Heart right ventricle (tissue), 16 donors: ENCODE measurements around the gene NLRC5. TPM values are rescaled to one million over a fixed set of nuclear protein-coding genes. Genes with fewer than 3 reads are reported as not detected.

ENCODE experiments used
- ATAC-seq, 8 donors: fragments of 200-7000 bp; cut with Tn5 transposase; one replicate each; pipeline ENCODE4 v1.9.1; 2020; ENCODE audit warnings: mild to moderate bottlenecking in 8 of 8, moderate library complexity in 8 of 8, moderate number of reproducible peaks in 1 of 8
- DNase-seq, 2 donors: peaks; one replicate each; pipeline ENCODE4 v3.0.0-alpha.2; 2020
- H3K27ac ChIP-seq, 10 donors: fragments of 200-600 bp; sonication (generic) in 2 of 10; one replicate each; pipeline versions ENCODE4 v1.5.0 to v1.8.0; 2020 to 2022; ENCODE audit warnings: mild to moderate bottlenecking in 3 of 10
- H3K27me3 ChIP-seq, 7 donors: fragments of 200-600 bp; one replicate each; pipeline ENCODE4 v1.8.0; 2021 to 2022; ENCODE audit warnings: mild to moderate bottlenecking in 2 of 7
- H3K36me3 ChIP-seq, 9 donors: fragments of 200-600 bp; sonication (generic) in 1 of 9; one replicate each; pipeline versions ENCODE4 v1.5.0 to v1.8.0; 2020 to 2022; ENCODE audit warnings: mild to moderate bottlenecking in 2 of 9
- H3K4me1 ChIP-seq, 9 donors: fragments of 200-600 bp; sonication (generic) in 1 of 9; one replicate each; pipeline versions ENCODE4 v1.5.0 to v1.8.0; 2020 to 2022; ENCODE audit warnings: mild to moderate bottlenecking in 4 of 9
- H3K4me3 ChIP-seq, 10 donors: fragments of 200-600 bp; sonication (generic) in 2 of 10; one replicate each; pipeline versions ENCODE4 v1.5.0 to v1.8.0; 2020 to 2022; ENCODE audit warnings: mild to moderate bottlenecking in 7 of 10, moderate library complexity in 2 of 10
- H3K9me3 ChIP-seq, 11 donors: fragments of 200-600 bp in 10 of 11; sonication (generic) in 2 of 11; one replicate each; pipeline versions ENCODE4 v1.5.0 to v1.8.0; 2013 to 2022; ENCODE audit warnings: mild to moderate bottlenecking in 2 of 11, control low read depth in 1 of 11, moderate library complexity in 1 of 11
- WGBS, 2 donors: extraction: QIAGEN DNeasy Blood & Tissue Kit; methylation state at CpG; one replicate each; pipeline ENCODE4 v1.1.7; 2013; ENCODE audit warnings: inconsistent platforms in 1 of 2; 5-methylcytosine and 5-hydroxymethylcytosine counted together
- intact Hi-C, 10 donors: fragments of 100-400 bp; cut with DNase I; formaldehyde crosslinking; loops; one replicate each; pipeline versions ENCODE4 v1.11.1 to v1.14.2; 2022
- polyA plus RNA-seq, 2 donors: library from polyadenylated mRNA; stranded (reverse); fragments of 200-250 nt; gene quantifications; one replicate each; pipeline ENCODE4 v1.2.3, GENCODE V29; 2013
- total RNA-seq, 10 donors: library from RNA; stranded (reverse); fragmentation: NEBNext Ultra II Directional in 3 of 10; extraction: Animal tissue kit (Norgen Biotek cat#: 25700) in 3 of 10; gene quantifications; one replicate each; pipeline versions ENCODE4 v1.2.1 to v1.2.4, GENCODE V29; 2021 to 2023
- TF ChIP-seq, protein P1 (sequence below), 9 donors: fragments of 200-600 bp; sonication (generic) in 2 of 9; IDR thresholded peaks; one replicate each; pipeline versions ENCODE4 v1.5.0 to v1.8.0; 2021 to 2022; ENCODE audit warnings: antibody characterized with exemption in 9 of 9, mild to moderate bottlenecking in 5 of 9, moderate library complexity in 1 of 9
- donor health status: Arrhythmogenic right ventricular cardiomyopathy.
- donor health status: ischemic (EF 13 %, LVEDD 7.1; RV severe dilation, severe dysfunction).
- donor health status: healthy with polysubstance abuse.
- donor health status: DM: no; HTN: yes; CAD: no.
- donor health status: DM: no; HTN: no; CAD: no.
- donor health status: ischemic (EF 25% LVEDD 6.9; RV normal size, moderate dysfunction).
- donor health status: ischemic (EF 25% LVEDD 5.7; RV mildly dilated, moderate dysfunction).
- donor health status: healthy.
- donor health status: DM: yes; HTN: yes; CAD: no.
- donor health status: Ischemic cardiomyopathy.
- donor health status: ischemic (EF 35%, LVEDD 5.7; RV mildly dilated, moderate dysfunction).
- donor health status: nonischemic (EF 11% LVEDD 7.7; RV severe dilation, severe dysfunction).
- donor health status: DM: yes; HTN: yes; CAD: no.
- donor health status: PGD.
- donor health status: ischemic (EF 29% LVEDD 5.4; RV normal size, mild dysfunction).
- donor health status: nonischemic (EF 23%, LVEDD 6.1; RV moderate dilation, normal function).

Gene NLRC5
- total and polyA plus RNA-seq, 12 donors = 6.2 to 49.6 (median 13.5) TPM

DNA sequence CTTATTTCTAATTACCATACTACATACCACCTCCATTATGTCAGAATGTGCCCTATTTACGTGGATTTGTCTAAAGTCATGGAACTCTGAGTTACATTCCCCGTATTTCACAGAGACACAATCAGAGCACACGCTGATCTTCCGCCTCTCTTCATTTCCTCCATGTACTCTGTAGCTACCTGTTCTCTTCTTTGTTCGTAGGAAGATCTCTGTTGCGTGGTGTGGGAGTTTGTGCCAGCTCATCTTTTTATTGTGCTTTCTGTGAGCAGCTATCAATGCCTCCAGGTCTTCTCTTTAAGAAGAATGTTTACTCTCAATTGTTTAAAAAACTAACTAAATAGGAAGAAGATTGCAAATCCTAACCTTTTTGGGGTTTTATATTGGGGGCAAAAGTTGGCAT is 26.9 kb downstream of the NLRC5 start:
- intact Hi-C loops = loop anchor here in 3 of 10 donors (10.0 kb wide), 1 partner anchor 52 kb away; the partner anchor contains the start of gene CETP (in 3 of the 3)
- DNase-seq = no peak
- 91 to 96% methylated on average over 6 of the region's 6 CpGs for WGBS, 2 donors
- Histone ChIP-seq H3K9me3 (peaks cover 0 to 6% (median 0%) of the 10 kb centered on the region in 11 donors), H3K36me3 (peaks cover 0 to 49% (median 0%) of the 10 kb centered on the region in 9 donors), H3K4me3 (no peak overlapping the region), H3K27me3 (no peaks in the 10 kb centered on the region), H3K4me1 (peaks cover 0 to 37% (median 4%) of the 10 kb centered on the region in 9 donors), H3K27ac (no peak overlapping the region)
- TF ChIP-seq, protein P1, sequence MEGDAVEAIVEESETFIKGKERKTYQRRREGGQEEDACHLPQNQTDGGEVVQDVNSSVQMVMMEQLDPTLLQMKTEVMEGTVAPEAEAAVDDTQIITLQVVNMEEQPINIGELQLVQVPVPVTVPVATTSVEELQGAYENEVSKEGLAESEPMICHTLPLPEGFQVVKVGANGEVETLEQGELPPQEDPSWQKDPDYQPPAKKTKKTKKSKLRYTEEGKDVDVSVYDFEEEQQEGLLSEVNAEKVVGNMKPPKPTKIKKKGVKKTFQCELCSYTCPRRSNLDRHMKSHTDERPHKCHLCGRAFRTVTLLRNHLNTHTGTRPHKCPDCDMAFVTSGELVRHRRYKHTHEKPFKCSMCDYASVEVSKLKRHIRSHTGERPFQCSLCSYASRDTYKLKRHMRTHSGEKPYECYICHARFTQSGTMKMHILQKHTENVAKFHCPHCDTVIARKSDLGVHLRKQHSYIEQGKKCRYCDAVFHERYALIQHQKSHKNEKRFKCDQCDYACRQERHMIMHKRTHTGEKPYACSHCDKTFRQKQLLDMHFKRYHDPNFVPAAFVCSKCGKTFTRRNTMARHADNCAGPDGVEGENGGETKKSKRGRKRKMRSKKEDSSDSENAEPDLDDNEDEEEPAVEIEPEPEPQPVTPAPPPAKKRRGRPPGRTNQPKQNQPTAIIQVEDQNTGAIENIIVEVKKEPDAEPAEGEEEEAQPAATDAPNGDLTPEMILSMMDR (IDR thresholded peaks at IDR 0.05) = no peak
- no peak for ATAC-seq

DNA sequence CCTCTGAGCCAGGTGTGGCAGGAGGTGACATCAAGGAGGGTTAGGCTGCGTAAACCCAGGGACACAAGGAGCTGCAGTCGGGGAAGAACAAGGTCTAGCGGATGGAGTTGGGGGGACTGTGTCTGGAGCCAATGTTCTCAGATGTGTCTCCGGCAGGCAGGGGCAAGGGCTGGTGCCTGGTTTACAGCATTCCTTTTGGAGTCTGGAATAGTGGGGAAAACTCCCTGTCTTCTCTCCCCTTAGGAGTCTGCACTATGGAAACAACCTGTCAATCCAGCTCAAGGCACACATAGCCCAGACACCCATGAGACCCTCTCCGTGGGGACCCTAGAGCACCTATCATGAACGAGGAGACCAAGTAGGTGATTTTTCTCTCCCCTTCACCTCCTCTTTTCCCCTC is 27.5 kb downstream of the NLRC5 start:
- H3K36me3 ChIP-seq = peaks cover 0 to 55% (median 3%) of the 10 kb centered on the region in 9 donors
- DNase-seq (no peak), ATAC-seq (no peak)
- 85 to 95% methylated on average over 6 of the region's 6 CpGs for WGBS, 2 donors
- TF ChIP-seq, protein P1 (IDR thresholded peaks at IDR 0.05) = no peak
- peak overlapping the region in 1 of 10 donors; percentile 17 for H3K27ac ChIP-seq
- H3K4me1 ChIP-seq = peaks cover 0 to 31% (median 4%) of the 10 kb centered on the region in 9 donors
- intact Hi-C loops = loop anchor here in 3 of 10 donors (10.0 kb wide), 1 partner anchor 52 kb away; the partner anchor contains the start of gene CETP (in 3 of the 3)
- peaks cover 0 to 6% (median 0%) of the 10 kb centered on the region in 11 donors for H3K9me3 ChIP-seq
- H3K27me3 ChIP-seq = no peaks in the 10 kb centered on the region
- H3K4me3 ChIP-seq = no peak overlapping the region

DNA sequence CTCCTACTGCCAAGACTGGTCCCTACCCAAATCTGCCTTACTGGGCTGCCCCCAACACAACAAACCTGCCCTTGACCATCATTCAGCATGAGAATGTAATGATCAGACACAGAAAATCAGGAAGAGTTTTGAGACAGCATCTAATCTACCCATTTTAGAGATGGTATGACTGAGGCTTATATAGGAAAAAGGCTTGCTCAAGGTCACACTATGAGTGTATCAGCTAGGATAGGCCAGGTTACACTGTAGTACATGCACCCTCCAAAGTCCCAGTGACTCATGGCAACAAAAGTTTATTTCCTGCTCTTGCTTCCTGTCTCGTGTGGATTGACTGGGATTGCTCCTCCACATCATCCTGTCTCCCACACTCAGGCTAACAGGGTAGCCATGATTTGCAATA is 27.9 kb downstream of the NLRC5 start:
- Histone ChIP-seq H3K4me1 (peaks cover 0 to 33% (median 4%) of the 10 kb centered on the region in 9 donors), H3K27me3 (no peaks in the 10 kb centered on the region), H3K4me3 (no peak overlapping the region), H3K36me3 (peaks cover 0 to 59% (median 7%) of the 10 kb centered on the region in 9 donors), H3K9me3 (peaks cover 0 to 6% (median 0%) of the 10 kb centered on the region in 11 donors), H3K27ac (peak overlapping the region in 1 of 10 donors; percentile 17)
- TF ChIP-seq, protein P1 (IDR thresholded peaks at IDR 0.05) = no peak
- ATAC-seq (peak in 4 of 8 donors; percentile 41 to 74 (median 62)), DNase-seq (no peak)
- 40 to 51% methylated on average over 1 of the region's 1 CpG for WGBS, 2 donors
- intact Hi-C loops = loop anchor here in 3 of 10 donors (10.0 kb wide), 1 partner anchor 52 kb away; the partner anchor contains the start of gene CETP (in 3 of the 3)

DNA sequence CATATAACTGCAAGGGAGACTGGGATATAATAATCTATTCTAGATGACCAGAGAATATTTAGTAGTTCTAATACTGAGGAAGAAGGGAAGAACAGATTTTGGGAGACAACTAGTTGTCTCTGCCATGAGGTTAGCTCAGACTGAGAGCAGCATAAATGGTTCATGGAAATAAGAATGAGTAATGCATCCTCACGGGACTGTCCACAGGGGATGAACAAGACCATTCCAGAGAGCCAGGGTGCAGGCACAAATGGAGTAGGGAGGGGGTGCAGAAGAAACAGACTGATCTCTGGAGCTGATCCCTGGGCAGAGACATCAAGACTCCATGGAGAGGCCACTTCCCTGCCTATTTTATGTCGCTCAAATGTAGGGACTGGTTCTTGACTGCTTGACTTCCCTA is 30.4 kb downstream of the NLRC5 start:
- TF ChIP-seq, protein P1 (IDR thresholded peaks at IDR 0.05) = no peak
- peaks cover 0 to 6% (median 0%) of the 10 kb centered on the region in 11 donors for H3K9me3 ChIP-seq
- H3K4me1 ChIP-seq = peaks cover 0 to 38% (median 4%) of the 10 kb centered on the region in 9 donors
- intact Hi-C loops = loop anchor here in 5 of 10 donors (5.0 to 10.0 kb wide), 3 partner anchors 42 to 145 kb away; partner anchors contain the start of gene CETP (in 3 of the 5)
- H3K36me3 ChIP-seq = peaks cover 0 to 84% (median 10%) of the 10 kb centered on the region in 9 donors
- ATAC-seq (no peak), DNase-seq (no peak)
- no peaks in the 10 kb centered on the region for H3K27me3 ChIP-seq
- no peak overlapping the region for H3K27ac ChIP-seq
- WGBS, 2 donors = 43 to 80% methylated on average over 2 of the region's 2 CpGs
- no peak overlapping the region for H3K4me3 ChIP-seq
